ENCODE results near the gene EVX1. TPM values are rescaled to one million over a fixed set of nuclear protein-coding genes. Genes with fewer than 3 reads are reported as not detected.

EVX1 gene
- total RNA-seq (ENCODE audit: low replicate concordance), result 0.41 and 0.71 TPM in 2 replicates
- long read RNA-seq, result 0 reads

GRCh38 chr7:27242555-27243339, at the start of gene EVX1:
TSS of gene EVX1 (plus strand) at chr7:27242802. CDS start at chr7:27243031, 229 bp downstream.
- Mint-ChIP-seq H3K27ac (peak within 1 kb of the TSS; percentile 4), H3K36me3 (peaks cover 3% of the 10 kb centered on the region), H3K9me3 (no peaks in the 10 kb centered on the region), H3K4me3 (peak within 1 kb of the TSS; percentile 76), H3K27me3 (peaks cover 94% of the 10 kb centered on the region), H3K4me1 (ENCODE audit: unreplicated experiment) (peaks cover 18% of the 10 kb centered on the region)
- no peak for TF ChIP-seq CTCF (conservative IDR thresholded peaks at IDR 0.05)
- no peak for DNase-seq (ENCODE audit: extremely low spot score, unreplicated experiment)

- H3K4me3 Mint-ChIP-seq, result peak overlapping the region; percentile 59
These were observed 49.1 kb upstream of the EVX1 start for GRCh38 chr7:27193335-27194001.

GRCh38 chr7:27194002-27194352, 48.6 kb upstream of the EVX1 start:
- peaks cover 98% of the 10 kb centered on the region for H3K27me3 Mint-ChIP-seq
- no peak for DNase-seq (ENCODE audit: extremely low spot score, unreplicated experiment)
- H3K9me3 Mint-ChIP-seq, result no peaks in the 10 kb centered on the region
- TF ChIP-seq CTCF (conservative IDR thresholded peaks at IDR 0.05), result no peak
- no peaks in the 10 kb centered on the region for H3K4me1 Mint-ChIP-seq (ENCODE audit: unreplicated experiment)
- H3K4me3 Mint-ChIP-seq, result peak overlapping the region; percentile 59
- no peak overlapping the region for H3K27ac Mint-ChIP-seq
- H3K36me3 Mint-ChIP-seq, result no peaks in the 10 kb centered on the region

More at GRCh38 chr7:27193335-27194001, 49.1 kb upstream of the EVX1 start:
- no peak overlapping the region for H3K27ac Mint-ChIP-seq
- H3K36me3 Mint-ChIP-seq, result no peaks in the 10 kb centered on the region
- no peaks in the 10 kb centered on the region for H3K9me3 Mint-ChIP-seq
- peaks cover 98% of the 10 kb centered on the region for H3K27me3 Mint-ChIP-seq
- H3K4me1 Mint-ChIP-seq (ENCODE audit: unreplicated experiment), result peaks cover 3% of the 10 kb centered on the region
- DNase-seq (ENCODE audit: extremely low spot score, unreplicated experiment), result peak; percentile 51
- no peak for TF ChIP-seq CTCF (conservative IDR thresholded peaks at IDR 0.05)

- no peak for TF ChIP-seq CTCF (conservative IDR thresholded peaks at IDR 0.05)
- no peak overlapping the region for H3K4me3 Mint-ChIP-seq
- H3K9me3 Mint-ChIP-seq, result no peaks in the 10 kb centered on the region
- H3K4me1 Mint-ChIP-seq (ENCODE audit: unreplicated experiment), result no peaks in the 10 kb centered on the region
- no peaks in the 10 kb centered on the region for H3K36me3 Mint-ChIP-seq
- no peak overlapping the region for H3K27ac Mint-ChIP-seq
- H3K27me3 Mint-ChIP-seq, result peaks cover 95% of the 10 kb centered on the region
- DNase-seq (ENCODE audit: extremely low spot score, unreplicated experiment), result no peak
These were observed 47.8 kb upstream of the EVX1 start for GRCh38 chr7:27194686-27195379.

GRCh38 chr7:27196287-27196767, 46.3 kb upstream of the EVX1 start:
- Mint-ChIP-seq H3K27ac (no peak overlapping the region), H3K9me3 (no peaks in the 10 kb centered on the region)

More at GRCh38 chr7:27196287-27196767, 46.3 kb upstream of the EVX1 start:
- Mint-ChIP-seq H3K36me3 (no peaks in the 10 kb centered on the region), H3K27me3 (peaks cover 93% of the 10 kb centered on the region), H3K4me3 (peak overlapping the region; percentile 68), H3K4me1 (ENCODE audit: unreplicated experiment) (peaks cover 7% of the 10 kb centered on the region)
- peak; percentile 95 for TF ChIP-seq CTCF (conservative IDR thresholded peaks at IDR 0.05)
- DNase-seq (ENCODE audit: extremely low spot score, unreplicated experiment), result peak; percentile 83
